PC-3 (cell line): Measurements from ENCODE around the gene ADAT1. TPM values are rescaled to one million over a fixed set of nuclear protein-coding genes. Genes with fewer than 3 reads are reported as not detected.

Source experiments
- ATAC-seq: fragments of 200-7000 bp; cut with Tn5 transposase; 2 replicates; pipeline ENCODE4 v1.9.1; 2020; ENCODE audit warnings: mild to moderate bottlenecking, moderate library complexity
- BruUV-seq: library from RNA; stranded (reverse); fragments of 400-500 nt; replicated peaks from 2 replicates; lab custom pipeline; 2021; lab: Mats Ljungman, UMichigan
- CTCF ChIA-PET: fragments of 300-600 bp; sonication (Branson Sonifier 250); formaldehyde crosslinking; loops from one replicate; lab custom pipeline; 2022; ENCODE audit warnings: antibody characterized with exemption; lab: Charles Lee
- POLR2A ChIA-PET: fragments of 300-600 bp; sonication (Branson Sonifier 250); formaldehyde crosslinking; loops from one replicate; lab custom pipeline; 2022; ENCODE audit warnings: antibody characterized with exemption; ENCODE audit not compliant: unreplicated experiment; lab: Charles Lee
- DNase-seq: peaks from one replicate; pipeline ENCODE4 v3.0.0-alpha.2; 2015
- H2AFZ ChIP-seq: fragments of 300-600 bp; sonication (generic); 2 replicates; pipeline ENCODE4 v1.6.0; 2016; ENCODE audit warnings: antibody characterized with exemption, low read length
- H3F3A ChIP-seq: fragments of 300-600 bp; sonication (generic); one replicate; pipeline ENCODE4 v1.6.0; 2017; ENCODE audit warnings: antibody characterized with exemption, low read length, control low read depth, mild to moderate bottlenecking; ENCODE audit not compliant: unreplicated experiment
- H3K27ac ChIP-seq: fragments of 300-600 bp; sonication (generic); 2 replicates; pipeline ENCODE4 v1.5.1; 2016; ENCODE audit warnings: mild to moderate bottlenecking, low read length
- H3K27me3 ChIP-seq: fragments of 300-600 bp; sonication (generic); 2 replicates; pipeline ENCODE4 v1.6.1; 2016; ENCODE audit warnings: low read length, mixed read lengths
- H3K36me3 ChIP-seq: fragments of 300-600 bp; sonication (generic); 2 replicates; pipeline ENCODE4 v1.6.1; 2016; ENCODE audit warnings: low read depth, mixed run types, low read length, mixed read lengths
- H3K4me1 ChIP-seq: fragments of 300-600 bp; sonication (generic); 2 replicates; pipeline ENCODE4 v1.5.1; 2016; ENCODE audit warnings: low read length; ENCODE audit not compliant: insufficient read depth
- H3K4me2 ChIP-seq: fragments of 300-600 bp; sonication (generic); 2 replicates; pipeline ENCODE4 v1.6.0; 2016; ENCODE audit warnings: low read length
- H3K4me3 ChIP-seq: fragments of 300-600 bp; sonication (generic); 2 replicates; pipeline ENCODE4 v1.5.1; 2016; ENCODE audit warnings: mild to moderate bottlenecking, low read length, mixed read lengths
- H3K79me2 ChIP-seq: fragments of 300-600 bp; sonication (generic); 2 replicates; pipeline ENCODE4 v1.6.1; 2017; ENCODE audit warnings: low read length, mixed read lengths
- H3K9ac ChIP-seq: fragments of 300-600 bp; sonication (generic); 2 replicates; pipeline ENCODE4 v1.6.0; 2016; ENCODE audit warnings: mild to moderate bottlenecking, low read length
- H3K9me2 ChIP-seq: fragments of 300-600 bp; sonication (generic); replicated peaks from 2 replicates; pipeline ENCODE4 v1.6.1; 2016; ENCODE audit warnings: mixed run types, low read length, mixed read lengths
- H3K9me3 ChIP-seq: fragments of 300-600 bp; sonication (generic); 2 replicates; pipeline ENCODE4 v1.6.1; 2016; ENCODE audit warnings: low read length, mixed read lengths
- H4K20me1 ChIP-seq: fragments of 300-600 bp; sonication (generic); 2 replicates; pipeline ENCODE4 v1.6.1; 2016; ENCODE audit warnings: low read length, mixed read lengths
- CTCF ChIP-seq: fragments of 300-600 bp; sonication (generic); conservative IDR thresholded peaks from 2 replicates; pipeline ENCODE4 v1.5.1; 2017; ENCODE audit warnings: antibody characterized with exemption, low read depth, mild to moderate bottlenecking, low read length
- EZH2 ChIP-seq: fragments of 300-600 bp; sonication (generic); IDR thresholded peaks from one replicate; pipeline ENCODE4 v1.6.1; 2017; ENCODE audit warnings: antibody characterized with exemption, mild to moderate bottlenecking, low read length; ENCODE audit not compliant: unreplicated experiment
- EZH2phosphoT487 ChIP-seq: fragments of 300-600 bp; sonication (generic); IDR thresholded peaks from 2 replicates; pipeline ENCODE4 v1.6.1; 2018; ENCODE audit warnings: mild to moderate bottlenecking, antibody characterized with exemption, low read length, borderline replicate concordance
- intact Hi-C: fragments of 100-400 bp; cut with micrococcal nuclease; formaldehyde crosslinking; loops from 2 replicates; pipeline ENCODE4 v1.9.0; 2023
- total RNA-seq: library from RNA; depleted of rRNA; stranded (reverse); fragments of >200 nt; gene quantifications from 2 replicates; pipeline ENCODE4 v1.2.3, GENCODE V29; 2014

ADAT1 gene
- total RNA-seq, 1 experiment from 2014 or later = 42.8 TPM

- H3K79me2 ChIP-seq = no peaks in the 10 kb centered on the region
- TF ChIP-seq CTCF (no peak), EZH2phosphoT487 (no peak), EZH2 (no peak)
- DNase-seq (no peak), ATAC-seq (no peak)
- intact Hi-C loops = no loop called here
- no peak overlapping the region for H3K27ac ChIP-seq
- BruUV-seq = no TSS peak
- H3K36me3 ChIP-seq = peaks cover 15% of the 10 kb centered on the region
- H4K20me1 ChIP-seq = no peaks in the 10 kb centered on the region
- CTCF ChIA-PET = no interaction called here
- no peaks in the 10 kb centered on the region for H3K9me2 ChIP-seq
- no peaks in the 10 kb centered on the region for H3K27me3 ChIP-seq
- no peak overlapping the region for H3K4me3 ChIP-seq
- H3F3A ChIP-seq = no peaks in the 10 kb centered on the region
- no peak overlapping the region for H2AFZ ChIP-seq
- H3K4me1 ChIP-seq = no peaks in the 10 kb centered on the region
- H3K9me3 ChIP-seq = no peaks in the 10 kb centered on the region
- no peak overlapping the region for H3K9ac ChIP-seq
- POLR2A ChIA-PET = no interaction called here
- H3K4me2 ChIP-seq = no peak overlapping the region
Observed at GRCh38 chr16:75575958-75576357, 47.1 kb downstream of the ADAT1 start.

GRCh38 chr16:75573955-75574354 is 49.1 kb downstream of the ADAT1 start:
- H3F3A ChIP-seq = no peaks in the 10 kb centered on the region
- peaks cover 14% of the 10 kb centered on the region for H3K36me3 ChIP-seq
- POLR2A ChIA-PET = no interaction called here
- no peaks in the 10 kb centered on the region for H4K20me1 ChIP-seq
- CTCF ChIA-PET = no interaction called here
- no peak overlapping the region for H3K4me3 ChIP-seq
- no peak for ATAC-seq
- no peaks in the 10 kb centered on the region for H3K4me1 ChIP-seq
- intact Hi-C loops = no loop called here
- H3K9me2 ChIP-seq = no peaks in the 10 kb centered on the region
- H3K9me3 ChIP-seq = no peaks in the 10 kb centered on the region
- BruUV-seq = no TSS peak
- DNase-seq = no peak
- no peaks in the 10 kb centered on the region for H3K79me2 ChIP-seq
- no peak overlapping the region for H3K4me2 ChIP-seq
- H3K9ac ChIP-seq = no peak overlapping the region
- no peak overlapping the region for H3K27ac ChIP-seq
- no peaks in the 10 kb centered on the region for H3K27me3 ChIP-seq
- TF ChIP-seq CTCF (no peak), EZH2phosphoT487 (no peak), EZH2 (no peak)
- no peak overlapping the region for H2AFZ ChIP-seq

- CTCF ChIA-PET = no interaction called here
- TF ChIP-seq EZH2 (no peak), EZH2phosphoT487 (no peak), CTCF (no peak)
- Histone ChIP-seq H3K27me3 (no peaks in the 10 kb centered on the region), H3K4me3 (no peak overlapping the region), H2AFZ (no peak overlapping the region), H3K27ac (no peak overlapping the region), H3F3A (no peaks in the 10 kb centered on the region), H4K20me1 (no peaks in the 10 kb centered on the region), H3K4me2 (no peak overlapping the region), H3K79me2 (0 out of 2 replicates have a peak, but pooled peaks cover 3% of the 10 kb centered on the region), H3K36me3 (peaks cover 11% of the 10 kb centered on the region), H3K4me1 (no peaks in the 10 kb centered on the region), H3K9ac (no peak overlapping the region), H3K9me2 (no peaks in the 10 kb centered on the region), H3K9me3 (no peaks in the 10 kb centered on the region)
- DNase-seq (no peak), ATAC-seq (no peak)
- POLR2A ChIA-PET = no interaction called here
- intact Hi-C loops = no loop called here
- BruUV-seq = no TSS peak
Observed at GRCh38 chr16:75572864-75573542, 50.1 kb downstream of the ADAT1 start.
